ENCODE results near the gene ANKZF1.
"Not testable (repeated sequence)": the region's sequence is repeated elsewhere in the genome, so short reads cannot be mapped to it uniquely, and the experiment has no call there.

Gene ANKZF1

DNA sequence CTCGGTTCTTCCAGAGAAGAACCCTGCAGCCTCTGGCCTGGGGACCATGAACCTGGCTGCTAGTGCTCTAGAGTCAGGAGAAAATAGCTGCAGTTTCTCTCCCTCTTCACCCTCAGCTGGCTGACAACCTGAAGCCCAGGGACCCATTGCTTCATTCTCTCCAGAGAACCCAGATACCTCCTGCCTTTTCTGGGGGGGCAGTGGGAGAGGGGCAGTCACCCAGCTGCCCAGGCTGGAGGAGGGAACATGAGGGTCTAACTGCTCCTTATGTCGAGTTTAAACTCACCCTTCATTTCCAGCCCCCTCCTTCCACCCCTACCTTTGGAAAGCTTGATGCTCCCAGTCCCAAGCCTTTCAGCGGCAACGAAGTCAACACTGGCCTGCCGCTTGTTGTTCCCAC, 30.6 kb upstream of the ANKZF1 start:
- H2AK5ac ChIP-seq (ENCODE audit: low read length), result no peak overlapping the region
- H2BK5ac ChIP-seq (ENCODE audit: low read depth, low read length, poor library complexity), result no peak overlapping the region
- no peak overlapping the region for H3K4me2 ChIP-seq (ENCODE audit: low read length)
- H4K12ac ChIP-seq (ENCODE audit: low read depth, low read length), result no peak overlapping the region
- DNase-seq, result no peak
- H3K27ac ChIP-seq (ENCODE audit: low read depth, low read length), result no peak overlapping the region
- no peaks in the 10 kb centered on the region for H3K79me2 ChIP-seq (ENCODE audit: control insufficient read depth, insufficient read depth, low read length, poor library complexity)
- no peaks in the 10 kb centered on the region for H3K36me3 ChIP-seq (ENCODE audit: control insufficient read depth in 1 of 2, insufficient read depth in 2 of 2, low read length in 2 of 2)
- no peak overlapping the region for H3K4me3 ChIP-seq (ENCODE audit: low read depth, low read length)
- H4K91ac ChIP-seq (ENCODE audit: low read depth, low read length), result no peak overlapping the region
- H4K8ac ChIP-seq (ENCODE audit: low read depth, low read length), result no peak overlapping the region
- H3K9me3 ChIP-seq (ENCODE audit: insufficient read depth, low read depth, low read length), result no peaks in the 10 kb centered on the region
- no peaks in the 10 kb centered on the region for H3K79me1 ChIP-seq (ENCODE audit: low read length)
- H3K18ac ChIP-seq (ENCODE audit: low read length), result no peak overlapping the region
- H2BK12ac ChIP-seq (ENCODE audit: low read length), result no peak overlapping the region
- H2BK120ac ChIP-seq (ENCODE audit: insufficient read depth, low read length, poor library complexity), result no peak overlapping the region
- H3K9ac ChIP-seq (ENCODE audit: low read length), result no peak overlapping the region
- no peaks in the 10 kb centered on the region for H3K4me1 ChIP-seq (ENCODE audit: control insufficient read depth in 1 of 2, insufficient read depth in 2 of 2, low read length in 2 of 2)
- H3K27me3 ChIP-seq (ENCODE audit: insufficient read depth, low read length), result no peaks in the 10 kb centered on the region
- H3K4ac ChIP-seq (ENCODE audit: low read depth, low read length), result no peak overlapping the region
- WGBS (ENCODE audit: extremely low coverage, insufficient coverage, insufficient read length), result no CpG with 5 or more reads among the region's 5 CpGs
- no peak overlapping the region for H3K14ac ChIP-seq (ENCODE audit: low read length)
- H3K23ac ChIP-seq (ENCODE audit: low read length), result no peak overlapping the region
- H2AFZ ChIP-seq (ENCODE audit: insufficient read depth, low read length, poor library complexity), result no peak overlapping the region

GRCh38 chr2:219199470-219200211, 30.0 kb upstream of the ANKZF1 start:
- Histone ChIP-seq H3K4me1 (ENCODE audit: control insufficient read depth in 1 of 2, insufficient read depth in 2 of 2, low read length in 2 of 2) (no peaks in the 10 kb centered on the region), H2AFZ (ENCODE audit: insufficient read depth, low read length, poor library complexity) (no peak overlapping the region), H3K18ac (ENCODE audit: low read length) (no peak overlapping the region), H3K9me3 (ENCODE audit: insufficient read depth, low read depth, low read length) (no peaks in the 10 kb centered on the region), H3K79me1 (ENCODE audit: low read length) (no peaks in the 10 kb centered on the region), H3K23ac (ENCODE audit: low read length) (no peak overlapping the region), H3K36me3 (ENCODE audit: control insufficient read depth in 1 of 2, insufficient read depth in 2 of 2, low read length in 2 of 2) (no peaks in the 10 kb centered on the region), H3K9ac (ENCODE audit: low read length) (no peak overlapping the region), H3K4me3 (ENCODE audit: low read depth, low read length) (no peak overlapping the region), H2BK5ac (ENCODE audit: low read depth, low read length, poor library complexity) (no peak overlapping the region), H3K27ac (ENCODE audit: low read depth, low read length) (no peak overlapping the region), H3K4me2 (ENCODE audit: low read length) (no peak overlapping the region), H4K12ac (ENCODE audit: low read depth, low read length) (no peak overlapping the region), H3K27me3 (ENCODE audit: insufficient read depth, low read length) (no peaks in the 10 kb centered on the region), H2BK120ac (ENCODE audit: insufficient read depth, low read length, poor library complexity) (no peak overlapping the region), H2AK5ac (ENCODE audit: low read length) (no peak overlapping the region), H2BK12ac (ENCODE audit: low read length) (no peak overlapping the region), H4K8ac (ENCODE audit: low read depth, low read length) (no peak overlapping the region), H3K79me2 (ENCODE audit: control insufficient read depth, insufficient read depth, low read length, poor library complexity) (no peaks in the 10 kb centered on the region), H3K4ac (ENCODE audit: low read depth, low read length) (no peak overlapping the region), H3K14ac (ENCODE audit: low read length) (no peak overlapping the region), H4K91ac (ENCODE audit: low read depth, low read length) (no peak overlapping the region)
- no peak for DNase-seq
- WGBS (ENCODE audit: extremely low coverage, insufficient coverage, insufficient read length), result no CpG with 5 or more reads among the region's 12 CpGs

GRCh38 chr2:219200502-219201326, 28.9 kb upstream of the ANKZF1 start:
- not testable (repeated sequence) for H3K23ac ChIP-seq (ENCODE audit: low read length); H2AFZ ChIP-seq (ENCODE audit: insufficient read depth, low read length, poor library complexity); H3K27me3 ChIP-seq (ENCODE audit: insufficient read depth, low read length); H4K91ac ChIP-seq (ENCODE audit: low read depth, low read length); H3K14ac ChIP-seq (ENCODE audit: low read length); H3K18ac ChIP-seq (ENCODE audit: low read length); H3K4me3 ChIP-seq (ENCODE audit: low read depth, low read length); H4K12ac ChIP-seq (ENCODE audit: low read depth, low read length); H3K4me1 ChIP-seq (ENCODE audit: control insufficient read depth in 1 of 2, insufficient read depth in 2 of 2, low read length in 2 of 2); H3K9me3 ChIP-seq (ENCODE audit: insufficient read depth, low read depth, low read length); H3K4ac ChIP-seq (ENCODE audit: low read depth, low read length); H3K27ac ChIP-seq (ENCODE audit: low read depth, low read length); H2BK12ac ChIP-seq (ENCODE audit: low read length); H2AK5ac ChIP-seq (ENCODE audit: low read length); DNase-seq; H3K36me3 ChIP-seq (ENCODE audit: control insufficient read depth in 1 of 2, insufficient read depth in 2 of 2, low read length in 2 of 2); H2BK5ac ChIP-seq (ENCODE audit: low read depth, low read length, poor library complexity); H3K79me1 ChIP-seq (ENCODE audit: low read length); H3K79me2 ChIP-seq (ENCODE audit: control insufficient read depth, insufficient read depth, low read length, poor library complexity); H3K4me2 ChIP-seq (ENCODE audit: low read length); H2BK120ac ChIP-seq (ENCODE audit: insufficient read depth, low read length, poor library complexity); H3K9ac ChIP-seq (ENCODE audit: low read length); H4K8ac ChIP-seq (ENCODE audit: low read depth, low read length)
- WGBS (ENCODE audit: extremely low coverage, insufficient coverage, insufficient read length), result no CpG with 5 or more reads among the region's 26 CpGs

DNA sequence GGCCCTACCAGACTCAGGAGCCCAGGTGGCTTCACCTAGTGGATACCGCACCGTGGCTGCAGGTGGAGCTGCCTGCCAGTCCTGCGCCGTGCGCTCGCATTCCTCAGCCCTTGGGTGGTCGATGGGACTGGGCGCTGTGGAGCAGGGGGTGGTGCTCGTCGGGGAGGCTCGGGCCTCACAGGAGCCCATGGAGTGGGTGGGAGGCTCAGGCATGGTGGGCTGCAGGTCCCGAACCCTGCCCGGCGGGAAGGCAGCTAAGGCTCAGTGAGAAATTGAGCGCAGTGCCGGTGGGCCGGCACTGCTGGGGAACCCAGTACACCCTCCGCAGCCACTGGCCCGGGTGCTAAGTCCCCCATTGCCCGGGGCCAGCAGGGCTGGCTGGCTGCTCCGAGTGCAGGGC, 28.3 kb upstream of the ANKZF1 start:
- no CpG with 5 or more reads among the region's 21 CpGs for WGBS (ENCODE audit: extremely low coverage, insufficient coverage, insufficient read length)

More for the DNA sequence above, 28.3 kb upstream of the ANKZF1 start:
- not testable (repeated sequence) for H2AK5ac ChIP-seq (ENCODE audit: low read length); H2BK5ac ChIP-seq (ENCODE audit: low read depth, low read length, poor library complexity); H4K91ac ChIP-seq (ENCODE audit: low read depth, low read length); H3K27ac ChIP-seq (ENCODE audit: low read depth, low read length); H2BK120ac ChIP-seq (ENCODE audit: insufficient read depth, low read length, poor library complexity); H2BK12ac ChIP-seq (ENCODE audit: low read length); H3K14ac ChIP-seq (ENCODE audit: low read length); H2AFZ ChIP-seq (ENCODE audit: insufficient read depth, low read length, poor library complexity); H3K27me3 ChIP-seq (ENCODE audit: insufficient read depth, low read length); H3K79me1 ChIP-seq (ENCODE audit: low read length); H3K4me3 ChIP-seq (ENCODE audit: low read depth, low read length); H3K4me1 ChIP-seq (ENCODE audit: control insufficient read depth in 1 of 2, insufficient read depth in 2 of 2, low read length in 2 of 2); DNase-seq; H4K8ac ChIP-seq (ENCODE audit: low read depth, low read length); H3K79me2 ChIP-seq (ENCODE audit: control insufficient read depth, insufficient read depth, low read length, poor library complexity); H4K12ac ChIP-seq (ENCODE audit: low read depth, low read length); H3K18ac ChIP-seq (ENCODE audit: low read length); H3K9me3 ChIP-seq (ENCODE audit: insufficient read depth, low read depth, low read length); H3K4ac ChIP-seq (ENCODE audit: low read depth, low read length); H3K36me3 ChIP-seq (ENCODE audit: control insufficient read depth in 1 of 2, insufficient read depth in 2 of 2, low read length in 2 of 2); H3K23ac ChIP-seq (ENCODE audit: low read length); H3K9ac ChIP-seq (ENCODE audit: low read length); H3K4me2 ChIP-seq (ENCODE audit: low read length)

Data from trophoblast cell (in vitro differentiated cells and primary cell).